Ecto neural progenitor cell (in vitro differentiated cells): ENCODE measurements around the gene SLC6A13.

Source experiments
- DNase-seq: peaks from one replicate; pipeline ENCODE4 v3.0.0-alpha.2; 2018; ENCODE audit warnings: low spot score

Gene SLC6A13

DNA sequence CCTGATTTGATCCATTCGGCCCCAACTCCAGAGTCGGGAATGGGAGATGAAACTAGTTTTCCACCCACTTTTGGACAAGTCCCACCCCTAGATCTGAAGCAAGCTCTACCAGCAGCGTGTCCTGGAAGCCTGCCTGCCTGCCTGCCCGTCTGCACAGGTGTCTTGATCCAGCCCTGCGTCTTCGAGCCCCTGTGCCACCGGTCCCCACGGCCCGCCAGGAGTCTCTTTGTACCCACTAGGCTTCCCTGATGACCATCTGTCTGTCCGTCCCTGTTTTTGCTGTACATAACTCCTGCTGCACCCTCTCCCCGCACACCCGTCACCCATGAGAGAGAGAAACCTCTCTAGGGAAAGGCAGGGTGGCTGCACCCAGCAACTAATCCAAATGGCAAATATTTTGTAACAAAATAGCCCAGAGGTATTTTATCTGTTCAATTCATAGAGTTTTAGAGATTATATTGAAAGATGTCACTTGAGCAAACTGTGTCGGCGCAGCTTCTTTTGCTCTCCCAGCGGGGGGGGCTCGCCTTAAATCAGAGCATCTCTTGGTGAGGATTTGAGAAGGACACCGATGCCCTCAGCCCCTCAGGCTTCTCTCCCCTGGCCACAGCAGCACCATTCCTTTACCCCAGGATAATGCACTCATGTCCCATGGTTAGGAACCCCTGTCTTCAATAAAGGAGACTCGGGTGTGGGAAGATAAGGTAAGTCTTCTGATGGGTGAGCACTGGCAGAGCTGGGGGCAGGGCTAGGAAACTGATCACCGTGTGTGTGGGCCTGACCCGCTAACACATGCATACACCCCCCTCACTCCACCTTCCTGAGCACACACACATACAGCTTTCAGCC lies 84.4 kb downstream of the SLC6A13 start:
- DNase-seq, result no peak

GRCh38 chr12:177336-177979 lies 85.2 kb downstream of the SLC6A13 start:
- no peak for DNase-seq

GRCh38 chr12:176321-177181 lies 86.1 kb downstream of the SLC6A13 start:
- DNase-seq, result no peak

DNA sequence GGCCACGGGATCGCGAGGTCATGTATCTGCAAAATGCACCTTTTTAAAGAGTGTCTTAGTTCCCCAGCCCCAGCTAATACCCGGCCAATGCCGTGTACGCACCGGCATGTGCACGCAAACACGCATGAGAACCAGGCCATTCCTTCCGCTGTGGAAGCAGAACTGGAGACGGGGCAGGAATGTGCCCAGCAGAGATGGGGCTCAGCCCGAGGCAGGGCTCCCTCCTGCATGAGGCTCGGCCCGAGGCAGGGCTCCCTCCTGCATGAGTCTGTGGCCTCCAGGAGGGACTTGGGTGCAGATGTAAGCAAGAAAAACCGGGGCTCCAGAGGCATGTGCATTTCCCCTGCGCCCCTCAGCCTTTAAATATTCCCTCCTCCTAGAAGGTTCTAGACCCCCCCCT lies 86.9 kb downstream of the SLC6A13 start:
- DNase-seq, result no peak

- no peak for DNase-seq
Observed at GRCh38 chr12:175250-175649, 87.4 kb downstream of the SLC6A13 start.

GRCh38 chr12:174596-174995 lies 88.0 kb downstream of the SLC6A13 start:
- no peak for DNase-seq

GRCh38 chr12:174124-174523 lies 88.5 kb downstream of the SLC6A13 start:
- no peak for DNase-seq

- no peak for DNase-seq
Observed at GRCh38 chr12:172732-173161, 89.9 kb downstream of the SLC6A13 start.

GRCh38 chr12:171743-172676 lies 90.6 kb downstream of the SLC6A13 start:
- DNase-seq, result no peak

GRCh38 chr12:171276-171675 lies 91.4 kb downstream of the SLC6A13 start:
- no peak for DNase-seq
